Right atrium auricular region (tissue), 2 donors: Measurements from ENCODE around the gene C16orf92. TPM values are rescaled to one million over a fixed set of nuclear protein-coding genes. Genes with fewer than 3 reads are reported as not detected.

Experiments used
- DNase-seq: peaks from one replicate; pipeline ENCODE4 v3.0.0-alpha.2; 2019; ENCODE audit warnings: low spot score
- H3K27ac ChIP-seq, 2 donors: fragments of 200-600 bp; sonication (generic); 1 replicate in 1 of 2; 2 replicates in 1 of 2; pipeline ENCODE4 v1.5.1; 2016 to 2019
- H3K27me3 ChIP-seq, 2 donors: fragments of 200-600 bp; sonication (generic); one replicate each; pipeline versions ENCODE4 v1.5.1 to v1.6.0; 2017 to 2019
- H3K36me3 ChIP-seq: fragments of 200-600 bp; sonication (generic); one replicate; pipeline ENCODE4 v1.5.1; 2016
- H3K4me1 ChIP-seq, 2 donors: fragments of 200-600 bp; sonication (generic); one replicate each; pipeline versions ENCODE4 v1.5.1 to v1.6.0; 2017 to 2019
- H3K4me3 ChIP-seq, 2 donors: fragments of 200-600 bp; sonication (generic); 1 replicate in 1 of 2; 2 replicates in 1 of 2; pipeline ENCODE4 v1.5.1; 2017 to 2019; ENCODE audit warnings: mild to moderate bottlenecking in 1 of 2, moderate library complexity in 1 of 2
- H3K9me3 ChIP-seq, 2 donors: fragments of 200-600 bp; sonication (generic); one replicate each; pipeline ENCODE4 v1.5.1; 2019
- CTCF ChIP-seq, 2 donors: fragments of 200-600 bp; sonication (generic); IDR thresholded peaks; one replicate each; pipeline ENCODE4 v1.5.1; 2019; ENCODE audit warnings: antibody characterized with exemption in 2 of 2
- total RNA-seq, 2 donors: library from RNA; depleted of rRNA; stranded (reverse); fragments of >200 nt; gene quantifications; one replicate each; pipeline ENCODE4 v1.1.0, GENCODE V29; 2016

Gene C16orf92
- total RNA-seq, 2 donors from 2014 or later: not detected

GRCh38 chr16:30054451-30054850, 31.5 kb downstream of the C16orf92 start:
- Histone ChIP-seq H3K27ac (no peak overlapping the region), H3K9me3 (no peaks in the 10 kb centered on the region), H3K27me3 (no peaks in the 10 kb centered on the region), H3K4me1 (peaks cover 0 to 19% of the 10 kb centered on the region in 2 donors), H3K36me3 (no peaks in the 10 kb centered on the region), H3K4me3 (no peak overlapping the region)
- DNase-seq: no peak
- TF ChIP-seq CTCF (IDR thresholded peaks at IDR 0.05): no peak

- TF ChIP-seq CTCF (IDR thresholded peaks at IDR 0.05): peak in 1 of 2 donors; percentile 22
- peaks cover 0 to 19% of the 10 kb centered on the region in 2 donors for H3K4me1 ChIP-seq
Measured at GRCh38 chr16:30054959-30055553, 32.1 kb downstream of the C16orf92 start.

GRCh38 chr16:30060346-30060745, 37.3 kb downstream of the C16orf92 start:
- H3K27ac ChIP-seq: peak overlapping the region in 1 of 2 donors; percentile 38
- H3K4me3 ChIP-seq: no peak overlapping the region
- DNase-seq: no peak
- no peaks in the 10 kb centered on the region for H3K9me3 ChIP-seq
- peaks cover 0 to 22% of the 10 kb centered on the region in 2 donors for H3K4me1 ChIP-seq
- no peak for TF ChIP-seq CTCF (IDR thresholded peaks at IDR 0.05)
- H3K27me3 ChIP-seq: no peaks in the 10 kb centered on the region
- H3K36me3 ChIP-seq: no peaks in the 10 kb centered on the region

More at GRCh38 chr16:30054959-30055553, 32.1 kb downstream of the C16orf92 start:
- Histone ChIP-seq H3K27me3 (no peaks in the 10 kb centered on the region), H3K36me3 (no peaks in the 10 kb centered on the region), H3K9me3 (no peaks in the 10 kb centered on the region), H3K4me3 (no peak overlapping the region), H3K27ac (no peak overlapping the region)
- no peak for DNase-seq

- H3K27ac ChIP-seq: peak overlapping the region in 1 of 2 donors; percentile 38
- no peak for TF ChIP-seq CTCF (IDR thresholded peaks at IDR 0.05)
- DNase-seq: no peak
Measured at GRCh38 chr16:30060836-30061554, 38.0 kb downstream of the C16orf92 start.

GRCh38 chr16:30063278-30063892, 40.4 kb downstream of the C16orf92 start:
- peak overlapping the region; percentile 81 to 91 for H3K4me3 ChIP-seq
- DNase-seq: no peak
- H3K9me3 ChIP-seq: no peaks in the 10 kb centered on the region
- H3K27me3 ChIP-seq: no peaks in the 10 kb centered on the region
- TF ChIP-seq CTCF (IDR thresholded peaks at IDR 0.05): no peak
- peaks cover 0 to 42% of the 10 kb centered on the region in 2 donors for H3K4me1 ChIP-seq
- H3K36me3 ChIP-seq: peaks cover 23% of the 10 kb centered on the region
- peak overlapping the region; percentile 96 to 100 for H3K27ac ChIP-seq

More at GRCh38 chr16:30060836-30061554, 38.0 kb downstream of the C16orf92 start:
- H3K27me3 ChIP-seq: no peaks in the 10 kb centered on the region
- peaks cover 0 to 22% of the 10 kb centered on the region in 2 donors for H3K4me1 ChIP-seq
- H3K9me3 ChIP-seq: no peaks in the 10 kb centered on the region
- H3K36me3 ChIP-seq: no peaks in the 10 kb centered on the region
- no peak overlapping the region for H3K4me3 ChIP-seq
